Thymus (tissue), 11 donors: Measurements from ENCODE around the gene ZBTB47. TPM values are rescaled to one million over a fixed set of nuclear protein-coding genes. Genes with fewer than 3 reads are reported as not detected.

Experiments used
- DNase-seq, 9 donors: peaks; one replicate each; pipeline ENCODE4 v3.0.0-alpha.2; 2013; ENCODE audit warnings: low spot score in 9 of 9, low read depth in 6 of 9, missing footprints in 1 of 9
- H3K27ac ChIP-seq, 2 donors: one replicate each; pipeline ENCODE4 v1.5.1; 2013; ENCODE audit warnings: control low read depth in 1 of 2, low read depth in 1 of 2, low read length in 1 of 2, mild to moderate bottlenecking in 1 of 2, moderate library complexity in 1 of 2
- H3K27me3 ChIP-seq, 2 donors: one replicate each; pipeline ENCODE4 v1.5.1; 2013; ENCODE audit warnings: low read length in 1 of 2; ENCODE audit not compliant: control insufficient read depth in 2 of 2, insufficient read depth in 1 of 2
- H3K36me3 ChIP-seq, 2 donors: one replicate each; pipeline ENCODE4 v1.5.1; 2013; ENCODE audit warnings: low read length in 1 of 2, mild to moderate bottlenecking in 1 of 2, moderate library complexity in 1 of 2; ENCODE audit not compliant: control insufficient read depth in 2 of 2, insufficient read depth in 2 of 2
- H3K4me1 ChIP-seq, 2 donors: one replicate each; pipeline ENCODE4 v1.5.1; 2013; ENCODE audit warnings: low read length in 2 of 2; ENCODE audit not compliant: control insufficient read depth in 2 of 2, insufficient read depth in 2 of 2
- H3K4me3 ChIP-seq, 2 donors: one replicate each; pipeline ENCODE4 v1.5.1; 2013; ENCODE audit warnings: low read length in 2 of 2, control low read depth in 1 of 2, mild to moderate bottlenecking in 1 of 2
- H3K9me3 ChIP-seq, 2 donors: one replicate each; pipeline ENCODE4 v1.5.1; 2013; ENCODE audit warnings: low read length in 1 of 2, mild to moderate bottlenecking in 1 of 2; ENCODE audit not compliant: control insufficient read depth in 2 of 2, insufficient read depth in 1 of 2
- WGBS: extraction: QIAGEN DNeasy Blood & Tissue Kit; methylation state at CpG from one replicate; pipeline ENCODE4 v1.1.7; 2013; 5-methylcytosine and 5-hydroxymethylcytosine counted together
- polyA plus RNA-seq: library from polyadenylated mRNA; stranded (reverse); fragments of 200-250 nt; gene quantifications from one replicate; pipeline ENCODE4 v1.2.3, GENCODE V29; 2013
- total RNA-seq: library from RNA; stranded (reverse); fragments of 120-200 nt; gene quantifications from one replicate; pipeline ENCODE4 v1.2.4, GENCODE V29; 2013
- donor health status: healthy.

ZBTB47 gene
- total and polyA plus RNA-seq, 2 donors, result 2.5 to 5.1 TPM

DNA sequence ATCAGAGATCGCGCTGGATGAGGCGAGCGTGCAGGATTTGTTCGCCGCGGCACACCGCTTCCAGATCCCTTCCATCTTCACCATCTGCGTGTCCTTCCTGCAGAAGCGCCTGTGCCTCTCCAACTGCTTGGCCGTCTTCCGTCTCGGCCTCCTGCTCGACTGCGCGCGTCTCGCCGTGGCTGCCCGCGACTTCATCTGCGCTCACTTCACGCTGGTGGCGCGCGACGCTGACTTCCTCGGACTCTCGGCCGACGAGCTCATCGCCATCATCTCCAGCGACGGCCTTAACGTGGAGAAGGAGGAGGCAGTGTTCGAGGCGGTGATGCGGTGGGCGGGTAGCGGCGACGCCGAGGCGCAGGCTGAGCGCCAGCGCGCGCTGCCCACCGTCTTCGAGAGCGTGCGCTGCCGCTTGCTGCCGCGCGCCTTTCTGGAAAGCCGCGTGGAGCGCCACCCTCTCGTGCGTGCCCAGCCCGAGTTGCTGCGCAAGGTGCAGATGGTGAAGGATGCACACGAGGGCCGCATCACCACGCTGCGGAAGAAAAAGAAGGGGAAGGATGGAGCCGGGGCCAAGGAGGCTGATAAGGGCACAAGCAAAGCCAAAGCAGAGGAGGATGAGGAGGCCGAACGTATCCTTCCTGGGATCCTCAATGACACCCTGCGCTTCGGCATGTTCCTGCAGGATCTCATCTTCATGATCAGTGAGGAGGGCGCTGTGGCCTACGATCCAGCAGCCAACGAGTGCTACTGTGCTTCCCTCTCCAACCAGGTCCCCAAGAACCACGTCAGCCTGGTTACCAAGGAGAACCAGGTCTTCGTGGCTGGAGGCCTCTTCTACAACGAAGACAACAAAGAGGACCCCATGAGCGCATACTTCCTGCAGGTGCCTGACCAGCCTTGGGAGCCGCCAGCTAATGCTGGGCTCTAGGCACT is 32.7 kb downstream of the ZBTB47 start:
- Histone ChIP-seq H3K4me1 (no peaks in the 10 kb centered on the region), H3K27me3 (peaks cover 10 to 44% of the 10 kb centered on the region in 2 donors), H3K36me3 (no peaks in the 10 kb centered on the region), H3K27ac (no peak overlapping the region), H3K4me3 (no peak overlapping the region), H3K9me3 (no peaks in the 10 kb centered on the region)
- WGBS, result 41% methylated on average over 80 of the region's 80 CpGs
- no peak for DNase-seq

DNA sequence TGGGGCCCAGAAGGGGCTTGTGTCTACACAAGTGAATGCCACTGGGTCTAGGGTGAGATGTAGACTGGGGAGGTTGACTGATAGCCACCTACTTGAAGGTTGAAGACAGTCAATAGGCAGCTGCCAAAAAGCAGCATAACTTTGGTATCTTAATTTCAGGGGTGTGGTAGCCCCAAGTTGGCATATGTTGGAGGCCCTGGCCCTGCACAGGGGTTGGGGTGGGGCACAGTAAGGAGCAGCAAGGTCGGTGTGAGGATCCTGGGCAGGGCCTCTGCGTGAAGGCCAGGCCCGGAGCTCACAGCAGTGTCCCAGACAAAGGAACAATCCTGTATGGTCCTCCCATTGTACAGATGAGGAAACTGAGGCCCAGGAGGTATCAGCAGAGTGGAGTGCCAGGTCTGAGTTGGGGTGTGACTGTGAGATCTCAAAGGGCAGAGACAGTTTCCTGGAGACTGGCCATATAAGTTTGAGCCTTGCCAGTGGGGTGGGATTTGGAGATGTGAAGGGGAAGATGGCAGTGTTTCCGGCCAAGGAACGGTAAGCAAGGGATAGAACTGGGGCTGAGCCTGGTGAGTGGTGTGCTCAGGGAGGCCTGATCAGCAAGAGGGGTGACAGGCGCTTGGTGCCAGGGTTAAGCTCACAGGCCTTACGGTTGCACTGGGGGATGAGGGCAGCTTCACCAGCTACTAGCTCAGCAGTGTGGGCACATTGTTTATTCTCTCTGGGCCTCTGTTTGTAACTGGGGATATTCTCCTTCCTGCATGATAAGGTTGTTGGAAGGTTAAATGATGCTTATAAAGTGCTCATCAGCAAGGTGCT is 33.5 kb downstream of the ZBTB47 start:
- Histone ChIP-seq H3K36me3 (no peaks in the 10 kb centered on the region), H3K27ac (no peak overlapping the region), H3K9me3 (no peaks in the 10 kb centered on the region), H3K4me1 (no peaks in the 10 kb centered on the region), H3K4me3 (no peak overlapping the region), H3K27me3 (peaks cover 10 to 44% of the 10 kb centered on the region in 2 donors)
- WGBS, result 98% methylated on average over 7 of the region's 7 CpGs
- DNase-seq, result no peak

DNA sequence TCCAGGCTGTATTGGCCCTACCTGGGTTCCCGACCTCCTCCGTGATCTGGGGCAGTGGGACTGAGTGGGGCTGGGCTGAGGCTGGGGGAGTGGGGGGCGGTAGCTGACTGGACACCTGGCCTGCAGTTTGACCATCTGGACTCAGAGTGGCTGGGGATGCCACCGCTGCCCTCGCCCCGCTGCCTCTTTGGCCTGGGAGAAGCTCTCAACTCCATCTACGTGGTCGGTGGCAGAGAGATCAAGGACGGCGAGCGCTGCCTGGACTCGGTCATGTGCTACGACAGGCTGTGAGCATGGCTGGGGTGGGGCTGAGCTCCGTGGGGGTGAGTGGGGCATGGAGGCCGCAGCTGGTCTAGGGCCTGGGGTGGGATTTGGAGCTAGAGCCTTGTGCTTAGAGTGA is 34.5 kb downstream of the ZBTB47 start:
- Histone ChIP-seq H3K36me3 (no peaks in the 10 kb centered on the region), H3K9me3 (no peaks in the 10 kb centered on the region), H3K4me1 (no peaks in the 10 kb centered on the region), H3K4me3 (no peak overlapping the region), H3K27me3 (peaks cover 10 to 42% of the 10 kb centered on the region in 2 donors), H3K27ac (no peak overlapping the region)
- DNase-seq, result no peak
- 94% methylated on average over 15 of the region's 15 CpGs for WGBS

DNA sequence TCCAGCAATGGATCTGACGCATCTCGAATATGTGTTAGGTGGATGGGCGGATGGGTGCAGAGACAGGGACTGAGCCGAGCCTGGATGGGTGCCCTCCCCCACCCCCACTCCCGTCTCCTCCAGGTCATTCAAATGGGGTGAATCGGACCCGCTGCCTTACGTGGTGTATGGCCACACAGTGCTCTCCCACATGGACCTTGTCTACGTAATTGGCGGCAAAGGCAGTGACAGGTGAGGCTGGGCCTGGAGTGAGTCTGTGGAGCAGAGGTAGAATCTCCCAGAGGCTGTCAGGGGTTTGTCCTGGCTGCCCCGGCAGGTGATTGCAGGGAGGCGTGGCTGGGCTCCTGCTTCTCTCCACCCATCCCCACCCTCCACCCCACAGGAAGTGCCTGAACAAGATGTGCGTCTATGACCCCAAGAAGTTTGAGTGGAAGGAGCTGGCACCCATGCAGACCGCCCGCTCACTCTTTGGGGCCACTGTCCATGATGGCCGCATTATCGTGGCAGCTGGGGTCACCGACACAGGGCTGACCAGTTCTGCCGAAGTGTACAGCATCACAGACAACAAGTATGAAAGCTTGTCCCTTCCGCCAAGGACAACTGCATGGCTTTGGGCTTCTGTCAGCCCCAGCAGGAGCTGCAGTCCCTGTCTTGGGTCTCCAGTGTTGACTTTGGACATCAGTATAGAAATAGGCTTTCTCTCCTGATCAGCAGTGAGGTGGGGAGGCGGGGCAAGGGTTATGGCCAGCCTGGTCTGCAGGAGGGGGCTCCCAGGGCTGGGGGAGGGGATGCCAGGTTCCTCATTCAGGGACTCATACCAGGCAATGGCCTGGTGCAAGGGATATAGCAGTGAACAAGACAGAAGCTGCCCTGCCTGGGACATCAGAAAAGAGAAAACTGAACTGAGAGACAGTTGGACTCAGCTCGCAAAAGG is 35.3 kb downstream of the ZBTB47 start:
- no peak for DNase-seq
- no peaks in the 10 kb centered on the region for H3K9me3 ChIP-seq
- no peaks in the 10 kb centered on the region for H3K36me3 ChIP-seq
- no peak overlapping the region for H3K27ac ChIP-seq
- peaks cover 10 to 38% of the 10 kb centered on the region in 2 donors for H3K27me3 ChIP-seq
- no peaks in the 10 kb centered on the region for H3K4me1 ChIP-seq
- no peak overlapping the region for H3K4me3 ChIP-seq
- 89% methylated on average over 22 of the region's 22 CpGs for WGBS

DNA sequence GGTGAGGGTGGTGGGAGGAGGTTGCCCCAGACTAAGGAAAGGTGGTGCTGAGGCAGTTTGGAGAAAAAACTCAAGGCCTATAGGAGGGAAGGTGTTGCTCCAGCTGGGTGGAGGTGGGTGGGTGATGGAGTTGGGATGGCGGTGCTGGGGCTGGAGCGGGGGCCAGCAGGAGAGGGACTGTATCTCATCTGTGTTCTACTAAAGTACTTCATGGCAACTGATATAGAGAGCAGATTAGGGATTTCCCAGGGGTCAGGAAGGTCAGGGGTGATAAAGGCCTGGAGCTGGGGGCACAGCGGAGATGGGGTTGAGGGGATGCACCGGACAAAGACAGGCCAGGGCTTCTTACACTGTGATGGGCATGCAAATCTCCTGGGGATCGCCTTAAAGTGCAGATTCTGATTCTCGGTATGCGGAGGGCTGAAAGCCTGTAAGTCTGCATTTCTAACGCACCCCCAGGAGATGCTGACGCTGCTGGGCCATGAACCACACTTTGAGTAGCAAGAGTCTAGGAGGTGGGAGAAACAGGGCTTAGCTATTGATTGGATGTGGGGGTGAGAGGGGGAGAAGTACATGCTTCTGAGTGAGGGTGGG is 36.0 kb downstream of the ZBTB47 start:
- peaks cover 10 to 38% of the 10 kb centered on the region in 2 donors for H3K27me3 ChIP-seq
- no peaks in the 10 kb centered on the region for H3K36me3 ChIP-seq
- no peak for DNase-seq
- no peaks in the 10 kb centered on the region for H3K9me3 ChIP-seq
- H3K27ac ChIP-seq, result no peak overlapping the region
- H3K4me1 ChIP-seq, result no peaks in the 10 kb centered on the region
- H3K4me3 ChIP-seq, result no peak overlapping the region
- 69% methylated on average over 9 of the region's 9 CpGs for WGBS

DNA sequence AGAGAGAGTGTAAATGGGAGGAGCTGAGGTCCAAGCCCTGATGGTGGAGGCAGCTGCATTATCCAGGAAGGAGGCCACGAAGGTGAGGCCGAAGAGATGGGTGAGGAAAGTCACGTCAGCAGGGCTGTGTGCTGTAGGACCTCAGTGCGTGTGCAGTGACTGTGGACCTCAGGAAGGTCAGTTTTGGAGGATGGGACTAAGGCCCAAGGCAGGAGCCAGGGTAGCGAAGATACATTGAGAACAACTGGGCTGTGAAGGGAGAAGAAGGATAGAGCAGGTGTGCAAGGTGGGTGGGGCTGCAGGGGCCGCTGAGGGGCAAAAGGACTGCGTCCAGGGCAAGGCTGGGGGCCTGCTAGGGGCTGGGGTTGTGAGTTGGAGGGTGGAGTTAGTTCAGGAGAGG is 36.7 kb downstream of the ZBTB47 start:
- Histone ChIP-seq H3K36me3 (no peaks in the 10 kb centered on the region), H3K4me3 (no peak overlapping the region), H3K9me3 (no peaks in the 10 kb centered on the region), H3K27me3 (peaks cover 10 to 33% of the 10 kb centered on the region in 2 donors), H3K4me1 (no peaks in the 10 kb centered on the region), H3K27ac (no peak overlapping the region)
- WGBS, result 80% methylated on average over 7 of the region's 7 CpGs
- DNase-seq, result no peak

DNA sequence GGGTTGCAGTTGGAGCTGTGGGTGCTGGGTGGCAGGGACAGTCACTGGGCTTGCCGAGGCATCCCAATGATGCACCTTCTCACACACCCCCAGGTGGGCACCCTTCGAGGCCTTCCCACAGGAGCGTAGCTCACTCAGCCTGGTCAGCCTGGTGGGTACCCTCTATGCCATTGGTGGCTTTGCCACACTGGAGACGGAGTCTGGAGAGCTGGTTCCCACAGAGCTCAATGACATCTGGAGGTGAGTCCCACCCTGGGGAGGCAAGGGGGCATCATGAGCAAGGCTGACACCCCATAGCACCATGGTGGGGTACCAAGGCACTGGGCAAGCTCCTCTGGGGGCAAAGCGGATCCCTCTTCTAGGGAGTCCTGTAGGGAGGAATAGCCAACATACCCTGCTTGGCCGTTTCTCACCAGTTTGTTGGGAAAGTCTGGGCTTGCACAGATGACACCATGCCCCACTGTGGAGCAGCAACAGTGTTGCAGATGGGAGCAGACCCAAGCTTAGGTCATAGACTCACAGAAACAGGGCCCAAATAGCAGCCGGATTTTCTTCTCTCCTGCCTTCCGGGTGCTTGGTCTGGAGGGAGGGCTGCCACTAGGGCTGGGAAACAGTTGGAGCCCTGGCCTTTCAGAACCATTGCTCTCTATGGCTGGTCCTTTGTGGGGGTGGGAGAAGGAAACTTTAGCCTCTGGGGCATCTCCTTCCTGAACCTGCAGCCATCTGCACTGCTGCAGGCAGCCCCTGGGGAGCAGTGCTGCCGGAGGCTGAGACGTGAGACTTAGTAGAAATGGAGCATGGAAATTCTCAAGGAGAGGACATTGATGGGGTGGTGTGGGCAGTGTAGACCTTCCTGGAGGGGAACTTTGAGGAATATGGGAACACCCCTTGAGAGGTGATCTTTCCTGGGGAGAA is 37.5 kb downstream of the ZBTB47 start:
- Histone ChIP-seq H3K9me3 (peaks cover 0 to under 1% of the 10 kb centered on the region in 2 donors), H3K27ac (no peak overlapping the region), H3K36me3 (no peaks in the 10 kb centered on the region), H3K27me3 (peaks cover 6 to 25% of the 10 kb centered on the region in 2 donors), H3K4me1 (no peaks in the 10 kb centered on the region), H3K4me3 (no peak overlapping the region)
- WGBS, result 91% methylated on average over 10 of the region's 10 CpGs
- no peak for DNase-seq
